Liver (tissue), 9 donors: Measurements from ENCODE around the gene DNAJC11. TPM values are rescaled to one million over a fixed set of nuclear protein-coding genes. Genes with fewer than 3 reads are reported as not detected.
A peak's percentile ranks its signal among the peaks of the same experiment; 100 is the strongest.
"Not testable (repeated sequence)": the region's sequence is repeated elsewhere in the genome, so short reads cannot be mapped to it uniquely, and the experiment has no call there.

Source experiments
- DNase-seq: peaks from one replicate; pipeline ENCODE4 v3.0.0-alpha.2; 2017; ENCODE audit warnings: low spot score
- H3K27ac ChIP-seq, 2 donors: one replicate each; pipeline ENCODE4 v1.7.0; 2013; ENCODE audit warnings: inconsistent platforms in 2 of 2, low read length in 2 of 2, control low read depth in 1 of 2, low read depth in 1 of 2, mild to moderate bottlenecking in 1 of 2
- H3K27me3 ChIP-seq, 4 donors: one replicate each; pipeline versions ENCODE4 v1.6.1 to v1.7.0; 2013; ENCODE audit warnings: low read length in 3 of 4, inconsistent platforms in 1 of 4, mild to moderate bottlenecking in 1 of 4, moderate library complexity in 1 of 4; ENCODE audit not compliant: control insufficient read depth in 4 of 4, insufficient read depth in 4 of 4
- H3K36me3 ChIP-seq, 4 donors: one replicate each; pipeline versions ENCODE4 v1.6.1 to v1.7.0; 2013; ENCODE audit warnings: low read length in 3 of 4, mild to moderate bottlenecking in 3 of 4, low read depth in 1 of 4, moderate library complexity in 1 of 4; ENCODE audit not compliant: control insufficient read depth in 4 of 4, insufficient read depth in 3 of 4
- H3K4me1 ChIP-seq, 4 donors: one replicate each; pipeline versions ENCODE4 v1.6.1 to v1.7.0; 2013; ENCODE audit warnings: low read length in 3 of 4, mild to moderate bottlenecking in 3 of 4, moderate library complexity in 1 of 4; ENCODE audit not compliant: control insufficient read depth in 4 of 4, insufficient read depth in 4 of 4
- H3K4me3 ChIP-seq, 3 donors: one replicate each; pipeline versions ENCODE4 v1.6.1 to v1.7.0; 2013; ENCODE audit warnings: low read length in 3 of 3, control low read depth in 1 of 3, low read depth in 1 of 3, mild to moderate bottlenecking in 1 of 3
- H3K9ac ChIP-seq, 2 donors: one replicate each; pipeline ENCODE4 v1.7.0; 2013; ENCODE audit warnings: low read length in 2 of 2, mild to moderate bottlenecking in 2 of 2, moderate library complexity in 2 of 2, control low read depth in 1 of 2, low read depth in 1 of 2
- H3K9me3 ChIP-seq, 4 donors: one replicate each; pipeline versions ENCODE4 v1.6.1 to v1.7.0; 2013; ENCODE audit warnings: low read length in 3 of 4; ENCODE audit not compliant: control insufficient read depth in 4 of 4
- CTCF ChIP-seq: fragments of 150-350 bp; IDR thresholded peaks from 2 replicates; pipeline ENCODE4 v1.5.1; 2017; ENCODE audit warnings: improper control_type of control experiment, low read depth, low read length; ENCODE audit not compliant: missing input control
- FOXA1 ChIP-seq: IDR thresholded peaks from 2 replicates; pipeline ENCODE4 v1.6.1; 2016; ENCODE audit warnings: antibody characterized with exemption
- FOXA2 ChIP-seq: IDR thresholded peaks from 2 replicates; pipeline ENCODE4 v1.6.1; 2016; ENCODE audit warnings: antibody characterized with exemption
- GABPA ChIP-seq, 2 donors: IDR thresholded peaks in 1 of 2; conservative IDR thresholded peaks in 1 of 2; 2 replicates each; pipeline ENCODE4 v1.6.1; 2016; ENCODE audit warnings: antibody characterized with exemption in 2 of 2, mild to moderate bottlenecking in 1 of 2, moderate library complexity in 1 of 2
- HNF4A ChIP-seq, 2 donors: conservative IDR thresholded peaks; 2 replicates each; pipeline ENCODE4 v1.6.1; 2016; ENCODE audit warnings: antibody characterized with exemption in 2 of 2, mild to moderate bottlenecking in 2 of 2
- HNF4G ChIP-seq: IDR thresholded peaks from 2 replicates; pipeline ENCODE4 v1.6.1; 2016; ENCODE audit warnings: antibody characterized with exemption
- JUND ChIP-seq, 2 donors: IDR thresholded peaks; 2 replicates each; pipeline ENCODE4 v1.6.1; 2016; ENCODE audit warnings: antibody characterized with exemption in 2 of 2
- RXRA ChIP-seq, 2 donors: IDR thresholded peaks; 2 replicates each; pipeline ENCODE4 v1.6.1; 2017 to 2018; ENCODE audit warnings: antibody characterized with exemption in 2 of 2, mild to moderate bottlenecking in 1 of 2
- ZBTB33 ChIP-seq: IDR thresholded peaks from 2 replicates; pipeline ENCODE4 v1.6.1; 2016; ENCODE audit warnings: antibody characterized with exemption
- WGBS: extraction: QIAGEN DNeasy Blood & Tissue Kit; methylation state at CpG from one replicate; pipeline ENCODE4 v1.1.7; 2013; 5-methylcytosine and 5-hydroxymethylcytosine counted together
- polyA plus RNA-seq, 2 donors: library from polyadenylated mRNA; stranded (reverse) in 1 of 2; unstranded in 1 of 2; fragments of 200-250 nt in 1 of 2; fragments of >200 nt in 1 of 2; fragmentation: Nextera tagmentation in 1 of 2; extraction: Ambion mirVana in 1 of 2; gene quantifications; one replicate each; pipeline versions ENCODE4 v1.2.1 to v1.2.3, GENCODE V29; 2013 to 2015
- total RNA-seq, 2 donors: library from RNA; depleted of rRNA; stranded (reverse); fragments of >200 nt; gene quantifications; one replicate each; pipeline ENCODE4 v1.2.3, GENCODE V29; 2014
- TF ChIP-seq, protein P1 (sequence below): IDR thresholded peaks from 2 replicates; pipeline ENCODE4 v1.6.1; 2016; ENCODE audit warnings: antibody characterized with exemption, mild to moderate bottlenecking
- TF ChIP-seq, protein P2 (sequence below): IDR thresholded peaks from 2 replicates; pipeline ENCODE4 v1.6.1; 2016; ENCODE audit warnings: antibody characterized with exemption
- donor health status: healthy.
- donor health status: healthy.
- donor health status: healthy.
- donor health status: healthy.
- donor health status: healthy.

Gene DNAJC11
- total and polyA plus RNA-seq, 4 donors: 16.5 to 36.1 (median 23.8) TPM

DNA sequence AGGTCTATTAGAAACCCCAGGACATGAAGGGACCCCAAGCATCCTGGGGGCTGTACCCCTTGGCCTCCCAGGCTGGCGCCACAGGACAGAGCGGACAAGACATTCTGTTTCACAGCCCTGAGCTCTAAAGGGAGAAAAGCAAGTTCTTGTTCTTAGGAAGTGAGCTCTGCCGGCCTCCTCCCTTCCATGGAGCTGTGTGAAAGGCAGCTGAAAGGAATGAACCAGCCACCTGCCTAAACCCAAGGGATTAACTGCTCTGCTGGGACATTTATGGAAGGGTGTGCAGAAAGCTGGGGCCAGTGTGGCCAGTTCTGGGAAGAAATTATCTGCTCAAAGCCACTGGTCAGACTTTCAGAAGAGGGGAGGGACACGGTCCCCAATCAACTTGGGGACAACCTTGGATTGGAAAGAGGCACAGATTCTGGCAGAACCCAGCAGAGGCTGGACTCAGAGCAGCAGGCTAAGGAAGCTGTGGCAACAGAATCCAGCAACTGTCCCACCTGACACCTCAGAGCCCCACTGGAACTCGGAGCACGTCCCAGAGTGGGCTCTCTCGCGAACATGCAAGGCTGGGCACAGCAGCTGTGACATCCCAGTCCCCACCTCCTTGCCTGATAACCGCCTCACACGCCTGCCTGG, 101.1 kb downstream of the DNAJC11 start:
- TF ChIP-seq, protein P1, sequence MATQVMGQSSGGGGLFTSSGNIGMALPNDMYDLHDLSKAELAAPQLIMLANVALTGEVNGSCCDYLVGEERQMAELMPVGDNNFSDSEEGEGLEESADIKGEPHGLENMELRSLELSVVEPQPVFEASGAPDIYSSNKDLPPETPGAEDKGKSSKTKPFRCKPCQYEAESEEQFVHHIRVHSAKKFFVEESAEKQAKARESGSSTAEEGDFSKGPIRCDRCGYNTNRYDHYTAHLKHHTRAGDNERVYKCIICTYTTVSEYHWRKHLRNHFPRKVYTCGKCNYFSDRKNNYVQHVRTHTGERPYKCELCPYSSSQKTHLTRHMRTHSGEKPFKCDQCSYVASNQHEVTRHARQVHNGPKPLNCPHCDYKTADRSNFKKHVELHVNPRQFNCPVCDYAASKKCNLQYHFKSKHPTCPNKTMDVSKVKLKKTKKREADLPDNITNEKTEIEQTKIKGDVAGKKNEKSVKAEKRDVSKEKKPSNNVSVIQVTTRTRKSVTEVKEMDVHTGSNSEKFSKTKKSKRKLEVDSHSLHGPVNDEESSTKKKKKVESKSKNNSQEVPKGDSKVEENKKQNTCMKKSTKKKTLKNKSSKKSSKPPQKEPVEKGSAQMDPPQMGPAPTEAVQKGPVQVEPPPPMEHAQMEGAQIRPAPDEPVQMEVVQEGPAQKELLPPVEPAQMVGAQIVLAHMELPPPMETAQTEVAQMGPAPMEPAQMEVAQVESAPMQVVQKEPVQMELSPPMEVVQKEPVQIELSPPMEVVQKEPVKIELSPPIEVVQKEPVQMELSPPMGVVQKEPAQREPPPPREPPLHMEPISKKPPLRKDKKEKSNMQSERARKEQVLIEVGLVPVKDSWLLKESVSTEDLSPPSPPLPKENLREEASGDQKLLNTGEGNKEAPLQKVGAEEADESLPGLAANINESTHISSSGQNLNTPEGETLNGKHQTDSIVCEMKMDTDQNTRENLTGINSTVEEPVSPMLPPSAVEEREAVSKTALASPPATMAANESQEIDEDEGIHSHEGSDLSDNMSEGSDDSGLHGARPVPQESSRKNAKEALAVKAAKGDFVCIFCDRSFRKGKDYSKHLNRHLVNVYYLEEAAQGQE: no peak
- TF ChIP-seq RXRA (IDR thresholded peaks at IDR 0.05) (no peak), JUND (IDR thresholded peaks at IDR 0.05) (no peak), HNF4A (conservative IDR thresholded peaks at IDR 0.05) (no peak), FOXA2 (no peak), GABPA (IDR thresholded peaks at IDR 0.05 in 1 of 2, conservative IDR thresholded peaks at IDR 0.05 in 1 of 2) (no peak), FOXA1 (no peak), CTCF (no peak)
- TF ChIP-seq, protein P2, sequence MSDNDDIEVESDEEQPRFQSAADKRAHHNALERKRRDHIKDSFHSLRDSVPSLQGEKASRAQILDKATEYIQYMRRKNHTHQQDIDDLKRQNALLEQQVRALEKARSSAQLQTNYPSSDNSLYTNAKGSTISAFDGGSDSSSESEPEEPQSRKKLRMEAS: no peak
- Histone ChIP-seq H3K9ac (peak overlapping the region; percentile 61 to 84), H3K4me3 (peak overlapping the region; percentile 73 to 82 (median 78)), H3K9me3 (no peaks in the 10 kb centered on the region), H3K27ac (peak overlapping the region; percentile 82 to 98), H3K27me3 (no peaks in the 10 kb centered on the region), H3K4me1 (peaks cover 11 to 60% (median 44%) of the 10 kb centered on the region in 4 donors), H3K36me3 (peaks cover 6 to 17% (median 11%) of the 10 kb centered on the region in 4 donors)
- WGBS: 15% methylated on average over 10 of the region's 10 CpGs
- no peak for DNase-seq

GRCh38 chr1:6599991-6600390, 101.6 kb downstream of the DNAJC11 start:
- H3K9ac ChIP-seq: peak overlapping the region; percentile 61 to 84
- H3K4me1 ChIP-seq: peaks cover 11 to 58% (median 41%) of the 10 kb centered on the region in 4 donors
- H3K9me3 ChIP-seq, DNase-seq, H3K27me3 ChIP-seq: not testable (repeated sequence)
- H3K27ac ChIP-seq: peak overlapping the region; percentile 82 to 98
- H3K4me3 ChIP-seq: peak overlapping the region in 2 of 3 donors; percentile 73 to 82
- 51% methylated on average over 8 of the region's 8 CpGs for WGBS
- peaks cover 11 to 21% (median 13%) of the 10 kb centered on the region in 4 donors for H3K36me3 ChIP-seq

DNA sequence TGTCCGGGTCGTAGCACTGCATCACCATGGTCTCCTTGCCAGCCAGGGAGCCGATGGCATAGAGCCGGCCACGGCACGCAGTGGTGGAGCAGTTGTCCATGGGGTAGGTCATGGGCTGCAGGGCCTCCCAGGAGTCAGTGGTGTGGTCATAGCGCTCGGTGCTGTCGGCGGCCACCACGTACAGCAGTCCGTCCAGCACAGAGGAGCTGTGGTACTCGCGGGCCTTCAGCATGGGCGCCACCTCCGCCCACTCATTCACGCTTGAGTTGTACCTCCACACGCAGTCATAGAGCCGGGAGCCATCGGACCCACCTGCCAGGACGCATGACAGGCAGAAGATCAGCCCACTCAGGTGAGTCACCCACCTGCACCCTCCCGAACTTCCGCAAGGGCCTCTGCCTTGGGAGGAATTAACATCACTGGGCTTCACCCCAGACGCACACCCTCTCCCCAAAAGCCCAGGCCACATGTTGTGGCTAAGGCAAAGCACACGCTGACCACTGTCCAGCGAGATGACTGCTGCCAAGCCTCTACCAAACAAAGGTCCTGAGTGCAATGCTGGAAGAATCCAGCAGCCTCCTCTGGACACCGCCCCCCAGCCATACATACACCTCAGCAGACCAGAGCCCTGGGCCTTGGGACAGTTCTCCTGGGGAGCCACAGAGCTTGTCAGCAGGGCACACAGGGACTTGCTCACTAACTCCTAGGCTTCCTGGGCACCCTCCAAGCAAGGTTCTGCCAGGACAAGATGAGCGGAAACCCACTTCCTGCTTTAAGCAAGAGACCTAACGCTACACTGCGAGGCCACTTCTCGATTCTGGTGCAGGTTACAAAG, 102.3 kb downstream of the DNAJC11 start:
- no peak overlapping the region for H3K9ac ChIP-seq
- 74% methylated on average over 31 of the region's 31 CpGs for WGBS
- TF ChIP-seq, protein P1: peak; percentile 43
- no peak for TF ChIP-seq ZBTB33
- TF ChIP-seq GABPA (IDR thresholded peaks at IDR 0.05 in 1 of 2, conservative IDR thresholded peaks at IDR 0.05 in 1 of 2): no peak
- TF ChIP-seq HNF4G: no peak
- no peak for TF ChIP-seq FOXA2
- H3K4me3 ChIP-seq: peak overlapping the region; percentile 14 to 73 (median 18)
- no peaks in the 10 kb centered on the region for H3K9me3 ChIP-seq
- peaks cover 7 to 52% (median 35%) of the 10 kb centered on the region in 4 donors for H3K4me1 ChIP-seq
- H3K36me3 ChIP-seq: peaks cover 12 to 24% (median 17%) of the 10 kb centered on the region in 4 donors
- DNase-seq: no peak
- H3K27ac ChIP-seq: peak overlapping the region; percentile 58 to 65
- no peaks in the 10 kb centered on the region for H3K27me3 ChIP-seq
